WI38 (cell line): ENCODE data around the gene NEK10.
A peak's percentile ranks its signal among the peaks of the same experiment; 100 is the strongest.
"Not testable (repeated sequence)": the region's sequence is repeated elsewhere in the genome, so short reads cannot be mapped to it uniquely, and the experiment has no call there.

Experiments
- H3K4me3 ChIP-seq: 2 replicates; pipeline ENCODE4 v1.5.1; 2011; ENCODE audit warnings: low read depth, mild to moderate bottlenecking, control low read depth, low read length
- TF ChIP-seq, protein P1 (sequence below): IDR thresholded peaks from 2 replicates; pipeline ENCODE4 v1.5.1; 2012; ENCODE audit warnings: low read depth, mild to moderate bottlenecking, control low read depth, low read length

NEK10 gene, protein sequence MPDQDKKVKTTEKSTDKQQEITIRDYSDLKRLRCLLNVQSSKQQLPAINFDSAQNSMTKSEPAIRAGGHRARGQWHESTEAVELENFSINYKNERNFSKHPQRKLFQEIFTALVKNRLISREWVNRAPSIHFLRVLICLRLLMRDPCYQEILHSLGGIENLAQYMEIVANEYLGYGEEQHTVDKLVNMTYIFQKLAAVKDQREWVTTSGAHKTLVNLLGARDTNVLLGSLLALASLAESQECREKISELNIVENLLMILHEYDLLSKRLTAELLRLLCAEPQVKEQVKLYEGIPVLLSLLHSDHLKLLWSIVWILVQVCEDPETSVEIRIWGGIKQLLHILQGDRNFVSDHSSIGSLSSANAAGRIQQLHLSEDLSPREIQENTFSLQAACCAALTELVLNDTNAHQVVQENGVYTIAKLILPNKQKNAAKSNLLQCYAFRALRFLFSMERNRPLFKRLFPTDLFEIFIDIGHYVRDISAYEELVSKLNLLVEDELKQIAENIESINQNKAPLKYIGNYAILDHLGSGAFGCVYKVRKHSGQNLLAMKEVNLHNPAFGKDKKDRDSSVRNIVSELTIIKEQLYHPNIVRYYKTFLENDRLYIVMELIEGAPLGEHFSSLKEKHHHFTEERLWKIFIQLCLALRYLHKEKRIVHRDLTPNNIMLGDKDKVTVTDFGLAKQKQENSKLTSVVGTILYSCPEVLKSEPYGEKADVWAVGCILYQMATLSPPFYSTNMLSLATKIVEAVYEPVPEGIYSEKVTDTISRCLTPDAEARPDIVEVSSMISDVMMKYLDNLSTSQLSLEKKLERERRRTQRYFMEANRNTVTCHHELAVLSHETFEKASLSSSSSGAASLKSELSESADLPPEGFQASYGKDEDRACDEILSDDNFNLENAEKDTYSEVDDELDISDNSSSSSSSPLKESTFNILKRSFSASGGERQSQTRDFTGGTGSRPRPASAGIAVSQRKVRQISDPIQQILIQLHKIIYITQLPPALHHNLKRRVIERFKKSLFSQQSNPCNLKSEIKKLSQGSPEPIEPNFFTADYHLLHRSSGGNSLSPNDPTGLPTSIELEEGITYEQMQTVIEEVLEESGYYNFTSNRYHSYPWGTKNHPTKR

DNA sequence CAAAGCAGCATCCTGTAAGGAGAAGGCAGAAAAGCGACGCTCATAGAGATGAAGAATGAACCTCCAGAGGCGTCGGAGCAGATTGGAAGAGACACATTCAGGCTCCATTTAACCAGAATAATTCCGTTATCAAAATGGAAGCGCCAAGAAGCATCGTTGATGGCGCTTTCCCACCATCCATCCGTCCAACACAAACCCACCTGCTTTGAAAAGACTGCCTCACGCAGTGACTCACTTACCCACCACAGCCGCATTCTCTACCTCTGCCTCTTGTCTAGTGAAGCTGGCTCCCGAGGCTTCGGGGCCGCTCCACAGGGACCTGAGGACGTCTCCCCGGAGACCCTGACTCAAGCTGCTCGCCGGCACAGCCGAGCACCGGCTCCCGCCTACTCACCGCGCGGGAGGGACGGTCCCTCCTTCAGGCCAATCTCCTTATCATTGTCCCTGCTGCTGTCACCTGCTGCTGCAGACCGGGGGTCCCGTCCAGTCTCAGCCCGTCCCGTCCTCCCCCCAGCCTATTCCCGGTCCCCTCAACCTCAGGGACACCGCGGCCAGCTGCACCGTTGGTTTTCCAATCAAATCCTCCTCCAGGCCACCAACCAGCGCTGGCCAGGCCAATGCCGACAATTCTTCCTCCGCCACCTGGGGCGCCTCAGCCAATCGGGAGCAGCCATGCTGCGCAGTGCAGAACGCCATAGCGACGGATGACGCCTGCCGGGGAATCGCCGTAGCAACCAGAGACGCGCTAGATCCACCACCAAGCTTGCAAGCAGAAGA lies at the start of gene NEK10:
TSS of gene NEK10 (minus strand) at position 553 of the 777 bp plus-strand sequence. CDS start 16,501 bp downstream, outside the sequence.
- TF ChIP-seq, protein P1, sequence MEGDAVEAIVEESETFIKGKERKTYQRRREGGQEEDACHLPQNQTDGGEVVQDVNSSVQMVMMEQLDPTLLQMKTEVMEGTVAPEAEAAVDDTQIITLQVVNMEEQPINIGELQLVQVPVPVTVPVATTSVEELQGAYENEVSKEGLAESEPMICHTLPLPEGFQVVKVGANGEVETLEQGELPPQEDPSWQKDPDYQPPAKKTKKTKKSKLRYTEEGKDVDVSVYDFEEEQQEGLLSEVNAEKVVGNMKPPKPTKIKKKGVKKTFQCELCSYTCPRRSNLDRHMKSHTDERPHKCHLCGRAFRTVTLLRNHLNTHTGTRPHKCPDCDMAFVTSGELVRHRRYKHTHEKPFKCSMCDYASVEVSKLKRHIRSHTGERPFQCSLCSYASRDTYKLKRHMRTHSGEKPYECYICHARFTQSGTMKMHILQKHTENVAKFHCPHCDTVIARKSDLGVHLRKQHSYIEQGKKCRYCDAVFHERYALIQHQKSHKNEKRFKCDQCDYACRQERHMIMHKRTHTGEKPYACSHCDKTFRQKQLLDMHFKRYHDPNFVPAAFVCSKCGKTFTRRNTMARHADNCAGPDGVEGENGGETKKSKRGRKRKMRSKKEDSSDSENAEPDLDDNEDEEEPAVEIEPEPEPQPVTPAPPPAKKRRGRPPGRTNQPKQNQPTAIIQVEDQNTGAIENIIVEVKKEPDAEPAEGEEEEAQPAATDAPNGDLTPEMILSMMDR = no peak
- H3K4me3 ChIP-seq = peak within 1 kb of the TSS; percentile 57

DNA sequence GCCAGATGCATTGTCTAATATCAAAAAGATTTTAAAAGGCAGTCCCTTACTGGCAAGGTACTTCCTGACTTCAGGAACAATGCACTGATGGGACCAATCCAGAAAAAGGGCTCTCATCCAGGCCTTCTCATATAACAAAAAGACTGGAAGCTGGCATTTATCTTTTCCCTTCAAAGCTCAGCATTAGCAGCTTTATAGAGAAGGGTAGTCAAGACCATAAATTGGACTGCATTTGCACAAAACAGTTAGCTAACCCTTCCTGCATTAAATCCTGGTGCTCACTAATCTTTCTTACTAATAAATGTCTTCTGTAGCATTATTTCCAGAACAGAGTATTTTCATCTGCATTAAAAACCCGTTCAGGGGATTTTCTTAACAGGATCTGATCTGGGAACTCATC lies 46.0 kb upstream of the NEK10 start:
- H3K4me3 ChIP-seq = no peak overlapping the region
- TF ChIP-seq, protein P1 = no peak

DNA sequence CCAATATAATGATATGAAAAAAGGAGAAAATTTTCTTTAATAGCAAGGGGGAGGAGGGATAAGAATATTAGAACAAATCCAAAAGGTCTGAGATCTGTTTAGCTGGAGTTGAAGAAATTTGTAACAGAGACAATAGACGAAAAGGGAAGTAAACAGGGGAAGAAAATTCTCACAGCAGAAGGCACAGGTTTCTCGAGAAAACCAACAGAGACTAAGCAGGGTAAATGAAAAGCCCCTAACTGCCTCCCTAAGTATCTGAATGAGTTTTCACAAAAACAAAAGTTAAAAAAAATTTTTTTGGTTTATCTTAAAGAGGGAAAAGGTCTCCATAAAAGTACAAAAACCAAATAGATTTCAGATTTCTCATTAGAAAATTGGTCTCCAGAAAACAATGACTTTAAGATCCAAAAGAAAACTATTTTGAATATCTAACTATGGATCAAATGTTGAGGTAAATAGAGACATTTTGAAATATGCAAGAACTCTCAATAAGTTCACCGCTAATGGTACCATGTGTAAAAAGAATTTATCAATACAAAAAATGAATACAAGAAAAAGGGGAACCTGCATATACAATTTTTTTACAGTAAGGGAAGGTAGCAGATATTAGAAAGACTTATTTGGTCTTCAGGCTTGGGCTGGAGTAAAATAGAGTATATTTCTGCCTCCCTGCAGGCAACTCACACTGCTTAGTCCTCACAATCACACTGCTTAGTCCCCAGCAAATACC lies 23.9 kb upstream of the NEK10 start:
- TF ChIP-seq, protein P1 = no peak

DNA sequence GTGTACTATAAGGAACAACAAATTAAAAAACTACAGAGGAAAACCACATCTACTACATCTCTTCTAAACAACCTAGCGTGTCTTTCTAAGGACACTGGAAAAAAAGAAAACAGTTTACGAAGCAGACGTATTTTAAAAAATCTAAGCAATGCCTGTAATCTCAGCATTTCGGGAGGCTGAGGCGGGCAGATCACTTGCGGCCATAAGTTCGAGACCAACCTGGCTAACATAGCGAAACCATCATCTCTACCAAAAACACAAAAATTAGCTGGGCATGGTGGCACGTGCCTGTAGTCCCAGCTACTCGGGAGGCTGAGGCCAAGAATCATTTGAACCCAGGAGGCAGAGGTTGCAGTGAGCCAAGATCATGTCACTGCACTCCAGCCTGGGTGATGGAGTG lies 23.2 kb upstream of the NEK10 start:
- not testable (repeated sequence) for H3K4me3 ChIP-seq

More for the DNA sequence above, 23.9 kb upstream of the NEK10 start:
- H3K4me3 ChIP-seq = no peak overlapping the region

DNA sequence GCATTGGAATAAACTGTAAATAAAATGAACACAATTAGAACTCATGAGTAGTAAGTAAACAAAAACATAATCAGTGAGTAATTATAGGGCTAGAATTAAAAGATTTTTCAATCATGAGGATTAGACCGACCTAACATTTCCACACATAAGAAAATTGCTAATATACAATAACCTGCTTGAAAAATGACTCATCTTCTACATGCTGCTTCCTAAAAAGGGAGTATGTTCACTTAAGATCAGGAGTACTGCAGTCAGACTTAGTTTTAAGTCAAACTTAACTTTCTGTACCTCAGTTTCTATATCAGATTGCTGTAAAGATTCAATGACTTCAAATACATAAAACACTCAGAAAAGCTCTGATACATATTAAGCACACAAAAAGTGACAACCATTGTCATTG lies 22.6 kb upstream of the NEK10 start:
- TF ChIP-seq, protein P1 = no peak
- H3K4me3 ChIP-seq = no peak overlapping the region

DNA sequence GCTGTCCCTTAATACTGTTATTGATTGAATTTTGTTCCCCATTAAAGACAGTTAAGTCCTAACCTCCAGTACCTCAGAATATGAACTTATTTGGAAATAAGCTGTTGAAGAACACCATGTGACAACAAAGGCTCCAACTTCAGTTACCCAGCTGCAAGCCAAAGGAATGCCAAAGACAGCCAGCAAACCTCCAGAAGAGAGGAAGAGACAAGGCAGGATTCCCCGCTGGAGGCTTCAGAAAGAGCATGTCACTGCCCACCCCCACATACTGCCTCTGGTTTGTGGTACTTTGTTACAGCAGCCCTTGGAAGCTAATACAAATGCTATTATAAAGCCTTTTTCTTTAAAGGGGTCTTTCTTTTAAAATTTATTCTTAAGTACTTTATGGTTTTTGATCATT lies 18.4 kb upstream of the NEK10 start:
- no peak overlapping the region for H3K4me3 ChIP-seq
- TF ChIP-seq, protein P1 = no peak

DNA sequence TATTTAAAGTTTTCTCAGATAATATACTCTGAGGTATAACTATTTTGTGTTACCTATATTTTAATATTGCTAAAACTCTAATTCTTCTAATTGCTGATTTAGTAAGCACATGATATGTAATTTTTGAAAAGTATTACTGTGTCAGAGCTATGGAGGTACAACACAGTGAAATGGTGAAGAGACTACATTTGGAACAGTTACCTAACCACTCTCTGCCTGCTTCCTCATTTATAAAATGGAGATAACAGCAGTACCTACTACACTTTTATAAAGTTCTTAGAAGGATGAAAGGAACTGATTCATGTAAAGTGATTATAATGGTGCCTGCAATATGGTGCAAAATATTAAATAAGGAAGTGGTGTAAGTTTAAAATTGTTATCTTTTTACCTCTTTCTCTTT lies 16.3 kb upstream of the NEK10 start:
- H3K4me3 ChIP-seq = no peak overlapping the region
- TF ChIP-seq, protein P1 = no peak
